ENCODE results near the gene GIGYF2.
A peak's percentile ranks its signal among the peaks of the same experiment; 100 is the strongest.

Gene GIGYF2

GRCh38 chr2:232659359-232659758, 37.8 kb upstream of the GIGYF2 start:
- no peak for DNase-seq (ENCODE audit: low read depth)
- no peak for TF ChIP-seq CTCF (IDR thresholded peaks at IDR 0.05; ENCODE audit: insufficient read depth, low read depth, low read length, missing control alignments)
- no peak overlapping the region for H3K4me3 ChIP-seq (ENCODE audit: low read depth, low read length)

GRCh38 chr2:232662486-232663260, 34.5 kb upstream of the GIGYF2 start:
- H3K4me3 ChIP-seq (ENCODE audit: low read depth, low read length) = no peak overlapping the region
- TF ChIP-seq CTCF (IDR thresholded peaks at IDR 0.05; ENCODE audit: insufficient read depth, low read depth, low read length, missing control alignments) = no peak
- DNase-seq (ENCODE audit: low read depth) = no peak

- no peak for DNase-seq (ENCODE audit: low read depth)
- no peak overlapping the region for H3K4me3 ChIP-seq (ENCODE audit: low read depth, low read length)
- TF ChIP-seq CTCF (IDR thresholded peaks at IDR 0.05; ENCODE audit: insufficient read depth, low read depth, low read length, missing control alignments) = no peak
Observed at GRCh38 chr2:232666051-232666805, 30.9 kb upstream of the GIGYF2 start.

- no peak for DNase-seq (ENCODE audit: low read depth)
- H3K4me3 ChIP-seq (ENCODE audit: low read depth, low read length) = no peak overlapping the region
- TF ChIP-seq CTCF (IDR thresholded peaks at IDR 0.05; ENCODE audit: insufficient read depth, low read depth, low read length, missing control alignments) = no peak
Observed at GRCh38 chr2:232667989-232668583, 29.0 kb upstream of the GIGYF2 start.

GRCh38 chr2:232668805-232669444, 28.2 kb upstream of the GIGYF2 start:
- DNase-seq (ENCODE audit: low read depth) = peak; percentile 5
- no peak overlapping the region for H3K4me3 ChIP-seq (ENCODE audit: low read depth, low read length)

More at GRCh38 chr2:232668805-232669444, 28.2 kb upstream of the GIGYF2 start:
- TF ChIP-seq CTCF (IDR thresholded peaks at IDR 0.05; ENCODE audit: insufficient read depth, low read depth, low read length, missing control alignments) = peak; percentile 24
